ENCODE results near the gene TXNL4B.
"Not testable (repeated sequence)": the region's sequence is repeated elsewhere in the genome, so short reads cannot be mapped to it uniquely, and the experiment has no call there.

The TXNL4B gene

DNA sequence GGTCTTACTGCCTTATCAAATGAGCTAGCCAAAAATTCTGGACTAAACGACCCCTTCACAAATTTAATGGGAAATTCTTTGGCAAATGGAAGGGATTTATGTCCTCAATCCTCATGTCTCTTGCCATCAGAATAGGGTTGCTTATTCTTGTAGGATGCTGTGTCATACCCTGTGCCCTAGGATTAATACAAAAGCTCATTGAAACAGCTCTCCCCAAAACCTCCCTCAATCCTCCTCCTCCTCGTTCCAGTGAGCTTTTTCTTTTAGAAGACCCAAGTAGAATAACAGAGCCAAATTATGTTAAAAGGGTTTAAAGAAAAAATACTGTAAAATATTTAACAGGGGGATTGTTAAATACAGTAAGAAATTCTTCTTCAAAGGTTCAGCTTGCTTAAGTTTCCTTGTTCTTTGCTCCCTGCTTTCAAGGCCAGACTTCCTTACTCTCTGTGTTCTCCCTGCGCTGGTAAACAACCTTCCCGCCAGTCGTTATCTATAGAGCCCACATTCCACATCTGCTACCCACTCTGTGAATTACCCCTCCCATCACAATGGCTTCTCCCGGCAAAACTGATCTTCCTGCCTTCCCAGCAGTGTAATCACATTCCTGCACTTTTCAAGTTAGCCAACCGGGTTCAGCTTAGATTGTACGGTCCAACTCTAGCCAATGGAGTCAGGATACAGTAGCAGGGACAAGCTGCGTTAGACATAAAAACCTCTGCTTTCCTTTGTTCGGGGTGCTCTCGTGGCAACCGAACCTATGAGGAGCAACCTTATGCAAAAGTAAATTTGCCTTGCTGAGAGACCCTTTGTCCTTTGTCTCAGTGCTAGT, 20.7 kb downstream of the TXNL4B start:
- no peak for DNase-seq

DNA sequence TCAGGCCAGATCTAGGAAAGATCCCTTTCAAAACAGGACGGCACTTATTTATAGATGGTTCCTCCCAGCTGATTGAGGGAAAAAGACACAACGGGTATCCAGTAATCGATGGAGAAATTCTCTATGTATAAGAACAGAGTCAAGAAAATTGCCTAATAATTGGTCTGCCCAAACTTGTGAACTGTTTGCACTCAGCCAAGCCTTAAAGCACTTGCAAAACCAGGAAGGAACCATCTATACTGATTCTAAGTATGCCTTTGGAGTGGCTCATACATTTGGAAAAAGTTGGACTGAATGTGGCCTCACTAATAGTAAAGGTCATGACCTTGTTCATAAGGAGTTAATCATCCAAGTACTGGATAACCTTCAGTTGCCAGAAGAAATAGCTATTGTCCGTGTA, 24.5 kb downstream of the TXNL4B start:
- no peak for DNase-seq

DNA sequence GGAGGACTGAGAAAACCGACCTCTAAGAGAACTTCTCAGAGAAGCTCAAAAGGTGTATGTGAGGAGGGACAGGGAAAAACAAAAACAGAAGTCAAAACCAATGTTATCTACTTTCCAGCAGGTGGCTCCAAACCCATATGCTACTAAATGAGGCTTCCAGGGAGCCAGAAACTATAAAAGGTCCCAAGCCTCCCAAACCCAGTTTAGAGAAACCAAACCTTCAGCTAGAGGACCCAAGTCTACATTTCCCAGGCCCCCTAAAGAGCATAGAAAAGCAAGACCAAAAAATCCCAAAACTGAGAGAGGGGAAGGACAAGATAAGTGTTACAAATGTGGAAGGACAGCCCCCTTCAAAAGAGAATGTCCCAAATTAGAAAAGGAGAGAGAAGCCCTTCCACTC, 26.7 kb downstream of the TXNL4B start:
- no peak for DNase-seq

DNA sequence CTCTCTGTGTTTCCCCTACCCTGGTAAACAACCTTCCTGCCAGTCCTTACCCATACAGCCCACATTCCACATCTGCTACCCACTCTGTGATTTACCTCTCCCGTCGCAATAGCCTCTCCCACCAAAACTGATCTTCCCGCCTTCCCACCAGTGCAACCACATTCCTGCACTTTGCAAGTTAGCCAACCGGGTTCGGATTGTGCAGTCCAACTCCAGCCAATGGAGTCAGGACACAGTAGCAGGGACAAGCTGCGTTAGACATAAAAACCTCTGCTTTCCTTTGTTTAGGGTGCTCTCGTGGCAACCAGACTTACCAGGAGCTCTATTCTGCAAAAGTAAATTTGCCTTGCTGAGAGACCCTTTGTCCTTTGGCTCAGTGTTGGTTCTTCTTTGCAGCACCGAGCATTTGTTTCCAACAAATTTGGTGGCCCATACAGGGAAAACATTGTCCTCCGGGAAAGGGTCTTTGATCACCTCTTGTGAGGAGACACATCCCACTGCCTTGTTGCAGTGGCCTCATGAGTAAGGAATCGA, 29.0 kb downstream of the TXNL4B start:
- DNase-seq, result no peak

GRCh38 chr16:72061564-72061963, 31.9 kb downstream of the TXNL4B start:
- no peak for DNase-seq

GRCh38 chr16:72060405-72060804, 33.0 kb downstream of the TXNL4B start:
- DNase-seq, result no peak

- not testable (repeated sequence) for DNase-seq
These were observed 34.4 kb downstream of the TXNL4B start for GRCh38 chr16:72059060-72059459.

DNA sequence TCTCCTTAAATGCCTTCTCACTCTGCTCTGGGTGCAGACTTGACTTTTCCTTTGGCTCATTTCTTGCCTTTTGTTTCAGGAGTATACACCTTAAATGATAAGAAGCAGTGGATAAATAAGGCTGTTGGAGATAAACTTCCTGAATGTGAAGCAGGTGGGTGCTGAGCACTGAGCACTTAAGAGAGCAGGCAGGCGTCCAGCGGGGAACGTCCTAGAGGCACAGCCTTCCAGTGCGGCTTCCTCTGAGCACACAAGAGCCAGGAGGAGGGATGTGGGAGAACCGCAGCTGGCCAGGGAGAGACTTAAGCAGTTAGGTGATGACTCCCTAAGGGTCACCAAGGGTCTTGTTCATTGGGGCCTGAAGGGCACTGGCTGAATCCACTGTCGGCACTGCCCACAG, 36.1 kb downstream of the TXNL4B start:
- not testable (repeated sequence) for DNase-seq

- no peak for DNase-seq
These were observed 37.5 kb downstream of the TXNL4B start for GRCh38 chr16:72055911-72056310.

DNA sequence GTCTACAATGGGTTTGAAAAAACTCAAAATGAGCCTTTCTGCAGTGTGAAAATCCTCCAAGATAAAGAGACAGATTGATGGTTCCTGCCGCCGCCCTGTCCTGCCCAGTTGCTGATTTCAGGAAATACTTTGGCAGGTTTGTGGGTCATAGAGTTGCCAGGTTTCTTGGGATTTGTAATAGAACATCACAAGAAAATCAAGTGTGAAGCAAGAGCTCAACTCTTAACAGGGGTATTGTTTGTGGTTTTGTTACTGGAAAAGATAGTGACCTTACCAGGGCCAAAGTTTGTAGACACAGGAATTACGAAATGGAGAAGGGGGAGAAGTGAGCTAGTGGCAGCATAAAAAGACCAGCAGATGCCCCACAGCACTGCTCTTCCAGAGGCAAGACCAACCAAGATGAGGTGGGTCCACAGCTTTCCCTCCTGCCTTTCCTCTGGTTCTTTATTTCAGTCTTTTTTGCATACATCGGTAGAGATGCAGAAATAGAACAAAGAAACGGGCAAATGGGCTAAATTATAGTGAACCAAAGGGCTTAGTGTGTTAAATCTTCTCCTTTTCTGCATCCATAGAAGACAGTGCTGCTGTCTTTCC, 39.1 kb downstream of the TXNL4B start, which contains the start of gene HP:
TSS of gene HP (plus strand) at position 252 of the 594 bp plus-strand sequence. CDS start at position 400, 148 bp downstream.
- DNase-seq, result not testable (repeated sequence)

DNA sequence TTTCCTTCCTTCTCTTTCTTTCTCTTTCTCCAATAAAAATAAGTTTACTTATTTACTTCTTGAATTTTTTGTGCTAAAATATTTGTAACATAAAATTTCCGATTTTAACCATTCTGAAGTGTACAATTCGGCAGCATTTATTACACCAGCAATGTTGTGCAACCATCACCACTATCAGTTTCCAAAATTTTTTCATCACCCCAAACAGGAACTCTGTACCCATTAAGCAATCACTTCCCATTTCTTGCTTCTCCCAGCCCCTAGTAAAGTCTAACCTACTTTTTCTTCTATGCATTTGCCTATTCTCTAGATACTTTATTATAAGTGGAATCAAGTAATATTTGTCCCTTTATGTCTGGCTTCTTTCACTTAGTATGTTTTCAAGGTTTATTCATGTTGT, 41.6 kb downstream of the TXNL4B start:
- no peak for DNase-seq

- DNase-seq, result no peak
These were observed 42.5 kb downstream of the TXNL4B start for GRCh38 chr16:72050769-72051464.

DNA sequence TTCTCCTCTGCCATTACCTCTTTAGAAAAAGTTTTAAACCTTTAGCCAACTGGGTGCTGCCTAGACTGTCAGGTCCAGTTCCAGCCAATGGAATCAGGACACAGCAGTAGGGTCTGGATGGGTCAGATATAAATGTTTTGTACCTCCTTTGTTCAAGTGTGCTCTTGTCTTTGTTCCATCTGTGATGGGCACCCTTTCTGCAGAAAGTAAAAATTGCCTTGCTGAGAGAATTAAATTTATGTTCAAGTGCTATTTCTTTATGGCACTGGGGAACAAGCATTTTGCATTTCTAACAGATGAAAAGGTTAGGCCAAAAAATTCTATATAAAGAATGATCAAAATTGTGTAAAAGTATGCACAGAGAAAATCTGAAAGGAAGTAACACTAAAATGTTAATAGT, 44.3 kb downstream of the TXNL4B start:
- DNase-seq, result no peak

DNA sequence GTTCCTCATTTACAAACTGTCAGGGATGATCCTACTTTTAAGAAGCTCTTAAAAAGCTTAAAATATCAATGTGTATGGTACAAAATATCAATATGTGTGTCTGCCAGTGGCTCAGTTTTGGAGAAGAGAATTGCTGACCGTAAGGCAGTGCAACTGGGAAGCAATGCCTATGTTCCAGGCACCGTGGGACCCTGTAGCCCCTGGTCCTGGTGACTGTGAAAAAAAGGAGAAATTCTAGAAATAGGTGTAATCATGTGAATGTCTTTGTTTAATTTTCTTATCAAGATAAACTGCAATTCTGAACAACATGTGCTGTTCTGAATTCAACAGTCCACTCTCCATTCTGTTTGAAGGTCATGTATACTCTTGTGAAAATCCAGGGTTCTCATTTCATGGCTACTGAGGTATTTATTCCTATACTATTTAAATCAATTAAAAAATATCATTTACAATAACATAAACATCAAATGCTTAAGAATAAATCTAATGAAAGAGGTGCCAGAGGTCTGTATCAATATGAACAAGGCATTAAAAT, 48.5 kb downstream of the TXNL4B start:
- DNase-seq, result no peak

DNA sequence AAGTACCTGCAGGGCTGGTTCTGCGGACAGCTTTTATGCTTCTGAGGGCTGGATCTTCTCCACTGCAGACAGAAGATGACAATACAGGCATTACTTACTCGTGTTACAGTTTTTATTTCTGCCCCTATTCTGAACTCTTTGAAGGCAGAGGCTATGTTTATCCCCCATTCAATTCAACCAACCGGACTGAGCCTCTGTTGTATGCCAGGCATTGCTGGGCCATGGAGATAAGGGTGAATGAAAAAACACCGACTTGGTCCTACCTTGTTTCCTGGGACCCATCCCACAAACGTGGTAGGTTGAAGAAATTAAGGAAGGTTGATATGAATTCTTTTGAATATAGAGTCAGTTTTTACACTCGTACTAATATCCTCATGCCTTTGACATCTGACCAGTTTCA, 49.1 kb downstream of the TXNL4B start:
- DNase-seq, result no peak

DNA sequence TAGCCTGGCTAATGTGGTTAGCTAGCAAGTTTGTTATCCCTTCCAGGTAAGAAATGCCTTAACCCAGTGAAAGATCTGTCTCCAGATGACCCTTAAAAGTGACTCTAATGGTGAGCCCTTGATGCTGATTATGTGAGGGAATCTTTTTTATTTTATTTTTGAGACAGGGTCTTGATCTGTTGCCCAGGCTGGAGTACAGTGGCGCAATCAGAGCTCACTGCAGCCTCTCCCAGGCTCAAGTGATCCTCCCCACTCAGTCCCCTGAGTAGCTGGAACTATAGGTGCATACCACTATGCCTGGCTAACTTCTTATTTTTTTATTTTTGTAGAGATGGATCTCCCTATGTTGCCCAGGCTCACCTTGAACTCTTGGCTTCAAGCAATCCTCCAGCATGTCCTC, 49.9 kb downstream of the TXNL4B start:
- DNase-seq, result no peak

- no peak for DNase-seq
These were observed 50.4 kb downstream of the TXNL4B start for GRCh38 chr16:72043058-72043457.

GRCh38 chr16:72042157-72042660, 51.2 kb downstream of the TXNL4B start:
- DNase-seq, result no peak

DNA sequence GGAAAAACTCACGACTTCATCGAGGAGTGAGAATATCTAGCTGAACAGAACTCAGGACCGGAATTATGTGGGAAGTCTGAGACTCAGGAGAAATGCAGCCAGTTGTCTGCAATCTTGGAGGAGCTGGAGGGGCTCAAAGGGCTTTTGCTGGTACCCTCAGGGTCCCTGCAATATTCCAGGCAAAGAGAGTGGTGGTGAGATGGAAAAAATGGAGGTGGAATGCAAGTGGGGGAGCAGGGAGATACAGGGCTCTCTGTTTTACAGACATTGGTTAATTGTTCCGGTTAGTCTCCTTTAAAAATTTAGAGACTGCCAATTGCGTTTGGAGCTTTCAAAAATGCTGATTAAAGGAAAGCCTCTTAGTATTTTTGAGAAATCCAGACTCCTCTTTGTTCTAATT, 57.3 kb downstream of the TXNL4B start:
- DNase-seq, result no peak
